Stimulated activated CD4-positive, alpha-beta T cell treated with anti-CD3 and anti-CD28 coated beads, Interleukin-15, amount 100 ng/mL, for 1 hour (primary cell): Measurements from ENCODE around the gene KIAA1755.
A peak's percentile ranks its signal among the peaks of the same experiment; 100 is the strongest.

Experiments used
- DNase-seq, 2 donors: peaks; one replicate each; pipeline ENCODE4 v3.0.0-alpha.2; 2020; ENCODE audit warnings: low read depth in 1 of 2, low spot score in 1 of 2

The KIAA1755 gene

DNA sequence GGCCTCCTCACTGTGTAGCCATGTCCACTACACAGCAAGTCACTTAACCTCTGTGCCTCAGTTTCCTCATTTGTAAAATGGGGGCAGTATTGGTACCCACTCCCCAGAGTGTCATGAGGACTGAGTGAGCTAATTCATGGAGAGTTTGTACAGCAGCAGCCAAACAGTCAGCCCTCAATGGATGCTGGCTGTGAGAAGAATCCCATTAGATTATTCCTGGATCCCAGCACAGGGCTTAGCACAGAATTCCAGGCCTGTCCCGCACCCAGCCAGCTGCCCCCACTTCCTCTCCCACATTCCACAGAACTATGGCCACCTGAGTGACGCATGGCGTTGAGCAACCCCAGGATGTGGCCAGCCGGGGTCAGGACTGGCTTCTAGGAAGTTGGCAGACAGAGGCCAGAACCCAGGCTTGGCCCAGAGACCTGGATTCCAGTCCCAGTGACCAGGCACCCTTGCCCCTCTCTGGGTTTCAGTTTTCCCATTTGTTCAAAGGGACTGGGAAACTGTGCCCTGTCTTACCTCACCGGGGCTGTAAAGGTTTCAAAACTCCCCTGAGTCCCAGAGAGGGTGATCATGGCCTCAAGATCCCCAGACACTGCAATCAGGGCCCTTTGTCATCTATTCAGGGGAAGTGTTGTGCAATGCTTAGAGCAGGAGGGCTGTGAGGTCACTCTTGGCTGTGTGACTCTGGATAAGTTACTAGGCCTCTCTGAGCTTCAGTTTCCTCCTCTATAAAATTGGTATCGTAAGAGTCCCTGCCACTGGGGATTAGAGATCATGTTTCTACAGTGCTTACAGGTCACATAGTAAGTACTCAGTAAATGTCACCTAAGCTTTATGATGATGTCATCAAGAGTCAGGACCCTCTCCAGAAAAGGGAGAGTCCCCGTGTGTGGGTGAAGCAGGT, 92.4 kb downstream of the KIAA1755 start:
- DNase-seq = no peak

DNA sequence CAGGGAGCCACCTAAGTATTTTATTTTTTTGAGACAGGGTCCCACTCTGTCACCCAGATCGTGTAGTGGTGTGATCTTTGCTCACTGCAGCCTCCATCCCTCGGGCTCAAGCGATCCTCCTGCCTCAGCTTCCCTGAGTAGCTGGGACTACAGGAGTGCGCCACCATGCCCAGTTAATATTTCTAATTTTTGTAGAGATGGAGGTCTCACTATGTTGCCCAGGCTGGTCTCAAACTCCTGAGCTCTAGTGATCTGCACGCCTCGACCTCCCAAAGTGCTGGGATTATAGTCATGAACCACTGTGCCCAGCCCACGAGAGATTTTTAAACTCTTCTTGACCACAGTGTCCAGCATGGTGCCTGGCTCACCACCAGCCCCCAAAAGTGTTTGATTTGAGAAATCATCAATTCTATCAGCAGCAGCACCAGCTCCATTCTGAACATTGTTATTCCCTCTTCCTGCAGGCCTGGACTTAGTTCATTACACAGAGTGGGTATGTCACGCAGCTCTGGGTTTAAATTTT, 93.1 kb downstream of the KIAA1755 start:
- DNase-seq = no peak

DNA sequence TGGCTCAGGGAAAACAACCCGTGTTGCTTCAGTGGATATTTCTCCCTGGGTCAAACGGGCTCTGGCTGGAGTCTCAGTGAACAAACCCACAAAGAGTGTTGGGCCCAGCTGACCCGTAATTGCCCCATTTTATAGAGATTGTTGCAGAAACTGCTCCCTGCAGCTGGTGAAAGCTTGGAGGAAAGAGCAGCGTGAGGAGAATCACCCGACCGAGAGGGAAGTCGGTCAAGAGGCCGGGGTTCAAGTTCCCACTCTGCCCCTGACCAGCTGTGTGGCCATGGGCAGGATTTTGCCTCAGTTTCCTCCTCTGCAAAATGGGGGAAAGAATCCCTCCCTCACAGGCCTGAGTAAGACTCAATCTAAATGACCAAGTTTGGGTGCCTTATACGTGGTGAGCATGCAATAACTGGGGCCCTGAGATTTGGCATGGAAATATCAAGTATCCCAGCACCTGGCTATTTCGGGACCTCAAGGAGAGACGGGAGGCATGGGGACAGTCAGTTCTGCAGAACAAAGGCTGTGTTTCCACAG, 93.8 kb downstream of the KIAA1755 start:
- no peak for DNase-seq

- DNase-seq = no peak
Measured at GRCh38 chr20:38165966-38166702, 94.4 kb downstream of the KIAA1755 start.

DNA sequence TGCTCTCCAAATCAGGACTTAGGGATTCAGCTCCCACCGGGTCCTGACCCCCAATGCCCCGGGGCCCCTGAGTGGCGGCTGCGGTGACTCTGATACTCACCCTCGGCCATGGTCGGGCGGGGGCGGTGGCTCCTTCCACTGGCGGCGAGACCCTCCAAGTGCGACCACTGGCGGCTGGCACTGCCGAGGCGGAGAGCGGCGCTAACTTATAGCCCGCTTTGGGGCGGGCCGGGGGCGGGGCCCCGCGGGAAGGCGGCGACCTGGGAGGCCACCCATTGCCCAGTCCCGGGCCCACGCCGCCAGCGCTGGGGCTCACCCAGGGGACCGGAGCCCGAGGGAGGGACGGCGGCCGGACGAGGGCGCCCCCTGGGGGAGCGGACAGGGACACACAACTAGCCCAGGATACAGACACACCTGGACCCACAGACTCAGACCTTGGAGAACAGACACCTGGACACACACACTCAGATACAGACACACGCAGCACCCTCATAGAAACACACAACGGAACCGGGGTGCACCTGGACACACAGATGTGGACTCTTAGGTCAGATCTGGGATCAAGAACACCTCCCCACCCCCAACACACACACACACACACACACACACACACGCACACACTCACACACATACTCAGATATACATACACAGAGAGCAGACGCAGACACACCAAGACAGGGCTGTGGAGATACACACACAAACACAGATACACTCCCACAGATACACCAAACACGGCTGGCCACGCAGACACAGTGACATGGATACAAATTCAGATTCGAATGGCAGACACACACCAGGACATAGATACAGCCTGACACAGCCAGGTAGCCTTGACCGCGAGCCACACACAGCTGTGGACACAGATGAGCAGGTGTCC, 95.2 kb downstream of the KIAA1755 start, which contains the start of gene TGM2:
TSS of gene TGM2 (minus strand) at position 182 of the 877 bp plus-strand sequence. CDS start at position 110, 72 bp downstream.
- DNase-seq = peak in 1 of 2 donors; percentile 8

GRCh38 chr20:38164624-38165088, 95.9 kb downstream of the KIAA1755 start:
- DNase-seq = no peak

DNA sequence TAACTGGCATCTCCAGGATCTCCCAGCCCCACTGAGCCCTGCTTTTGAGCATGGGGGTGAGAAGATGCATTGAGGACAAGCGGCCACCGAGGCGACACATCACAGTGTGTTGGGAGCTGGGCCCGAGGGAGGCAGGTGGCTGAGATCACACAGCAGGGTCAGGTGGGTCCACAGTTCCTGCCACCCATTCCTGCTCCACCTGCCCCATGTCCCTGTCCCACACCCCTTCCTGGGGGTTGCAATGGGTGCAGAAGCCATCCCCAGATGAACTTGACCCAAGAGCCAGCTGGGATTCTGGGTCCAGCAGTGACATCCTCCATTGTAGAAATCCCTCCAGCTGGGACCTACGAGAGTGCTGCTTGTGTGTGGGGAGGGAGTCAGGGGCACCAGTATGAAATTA, 96.5 kb downstream of the KIAA1755 start:
- no peak for DNase-seq

DNA sequence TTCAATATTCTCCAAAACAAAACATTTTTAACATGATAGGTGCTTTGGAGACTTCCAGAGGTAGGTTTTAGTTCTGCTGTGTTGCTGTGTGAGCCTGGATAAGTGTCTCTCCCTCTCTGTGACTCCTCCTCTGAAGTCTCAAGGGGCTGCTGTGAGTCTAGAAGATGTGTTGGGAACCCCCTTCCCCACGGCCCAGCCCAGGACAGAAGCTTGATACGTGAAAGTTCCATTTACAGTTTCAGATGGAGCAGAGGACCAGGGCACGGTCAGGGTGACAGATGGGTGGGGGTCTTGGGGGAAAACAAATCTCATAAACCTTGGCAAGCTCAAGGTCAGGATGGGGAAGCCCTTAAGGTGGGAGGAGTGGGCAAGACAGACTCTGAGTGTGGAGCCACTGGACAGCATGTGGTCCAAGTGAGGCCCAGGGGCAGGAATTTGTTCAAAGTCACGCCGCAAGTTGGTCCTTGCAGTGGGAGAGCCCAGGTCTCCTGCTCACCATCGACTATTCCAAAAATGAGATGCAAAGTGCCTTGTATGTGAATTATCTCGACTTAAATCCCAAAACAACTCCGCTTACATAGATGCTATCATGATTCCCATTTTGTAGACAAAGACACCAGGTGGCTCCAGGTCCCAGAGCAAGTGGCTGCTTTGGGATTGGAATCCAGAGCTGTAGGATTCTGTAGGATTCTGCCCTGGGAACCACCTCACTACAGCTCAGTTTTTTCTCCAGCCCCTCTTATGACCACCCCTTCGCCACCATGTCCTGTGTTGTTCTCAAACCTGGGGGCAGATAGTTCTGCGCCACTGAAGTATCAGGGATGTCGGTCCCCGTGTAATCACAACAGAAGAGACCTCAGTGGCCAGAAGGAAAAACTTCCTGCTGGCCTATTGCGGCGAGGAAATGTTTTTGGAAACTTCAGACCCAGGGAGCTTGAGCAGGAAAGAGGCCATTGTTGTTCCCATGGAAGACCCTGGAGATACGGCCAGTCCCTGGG, 97.4 kb downstream of the KIAA1755 start:
- DNase-seq = no peak

GRCh38 chr20:38162149-38162548, 98.4 kb downstream of the KIAA1755 start:
- DNase-seq = no peak

DNA sequence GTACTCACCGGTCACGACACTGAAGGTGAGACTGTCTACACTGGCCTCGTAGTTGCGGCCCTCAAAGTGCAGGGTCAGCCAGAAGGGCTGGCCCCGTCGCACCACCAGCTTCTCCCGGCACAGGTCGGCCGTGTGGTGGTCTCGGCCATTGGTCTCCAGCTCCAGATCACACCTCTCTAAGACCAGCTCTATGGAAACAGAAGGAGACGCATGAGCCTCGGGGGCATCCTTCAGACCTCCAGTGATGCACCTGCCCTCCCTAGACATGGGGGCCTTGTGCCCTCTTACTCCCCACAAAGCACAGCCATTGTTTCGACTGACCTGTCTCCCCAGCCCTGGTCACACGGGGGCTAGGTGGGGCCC, 99.1 kb downstream of the KIAA1755 start:
- DNase-seq = no peak
